CD4-positive, alpha-beta T cell (primary cell): ENCODE data around the gene TM4SF5. TPM values are rescaled to one million over a fixed set of nuclear protein-coding genes. Genes with fewer than 3 reads are reported as not detected.
A peak's percentile ranks its signal among the peaks of the same experiment; 100 is the strongest.

Experiments
- ATAC-seq: fragments of 200-7000 bp; cut with Tn5 transposase; one replicate; pipeline ENCODE4 v1.10.0; 2022; ENCODE audit warnings: mild to moderate bottlenecking; ENCODE audit not compliant: poor library complexity
- CTCF ChIA-PET: fragments of 350-600 bp; sonication (Branson Sonifier 250); formaldehyde crosslinking; loops from one replicate; lab custom pipeline; 2021; ENCODE audit warnings: antibody characterized with exemption, inconsistent platforms; lab: Charles Lee
- POLR2A ChIA-PET: fragments of 350-600 bp; sonication (Branson Sonifier 250); formaldehyde crosslinking; loops from one replicate; lab custom pipeline; 2021; ENCODE audit warnings: antibody characterized with exemption, inconsistent platforms; lab: Charles Lee
- DNase-seq, 14 experiments: peaks; one replicate each; pipeline ENCODE4 v3.0.0-alpha.2; 2013 to 2020; ENCODE audit warnings: mixed read lengths in 2 of 14
- H3K27ac ChIP-seq, 2 donors: one replicate each; pipeline versions ENCODE4 v1.5.1 to v1.7.0; 2013; ENCODE audit warnings: low read length in 2 of 2, low read depth in 1 of 2, mild to moderate bottlenecking in 1 of 2
- H3K27me3 ChIP-seq, 2 experiments: 1 replicate in 1 of 2; 2 replicates in 1 of 2; pipeline versions ENCODE4 v1.6.1 to v1.7.0; 2013; ENCODE audit warnings: low read length in 2 of 2, control low read depth in 1 of 2, mild to moderate bottlenecking in 1 of 2, moderate library complexity in 1 of 2; ENCODE audit not compliant: insufficient read depth in 2 of 2, control insufficient read depth in 1 of 2
- H3K36me3 ChIP-seq: one replicate; pipeline ENCODE4 v1.6.1; 2013; ENCODE audit warnings: low read length, control low read depth; ENCODE audit not compliant: insufficient read depth
- H3K4me1 ChIP-seq: one replicate; pipeline ENCODE4 v1.6.1; 2013; ENCODE audit warnings: low read length, control low read depth; ENCODE audit not compliant: insufficient read depth
- H3K4me3 ChIP-seq: one replicate; pipeline ENCODE4 v1.5.1; 2013; ENCODE audit warnings: mild to moderate bottlenecking, low read length, moderate library complexity
- H3K9me3 ChIP-seq, 2 experiments: 1 replicate in 1 of 2; 2 replicates in 1 of 2; pipeline versions ENCODE4 v1.6.1 to v1.7.0; 2013; ENCODE audit warnings: low read length in 2 of 2, mild to moderate bottlenecking in 2 of 2, control low read depth in 1 of 2, moderate library complexity in 1 of 2; ENCODE audit not compliant: control insufficient read depth in 1 of 2, insufficient read depth in 1 of 2
- H3K27ac Mint-ChIP-seq: one replicate; pipeline ENCODE4 v1.8.0; 2020; ENCODE audit warnings: mixed read lengths
- H3K27me3 Mint-ChIP-seq: one replicate; pipeline ENCODE4 v1.8.0; 2021; ENCODE audit warnings: mixed read lengths
- H3K36me3 Mint-ChIP-seq: one replicate; pipeline ENCODE4 v1.8.0; 2021; ENCODE audit warnings: low read depth, mixed read lengths
- H3K4me1 Mint-ChIP-seq: one replicate; pipeline ENCODE4 v1.8.0; 2021; ENCODE audit warnings: low read depth, mixed read lengths
- H3K4me3 Mint-ChIP-seq: one replicate; pipeline ENCODE4 v1.8.0; 2020; ENCODE audit warnings: mild to moderate bottlenecking, mixed read lengths
- H3K9me3 Mint-ChIP-seq: one replicate; pipeline ENCODE4 v1.8.0; 2020; ENCODE audit warnings: mixed read lengths
- intact Hi-C, 2 experiments: fragments of 100-400 bp; cut with DNase I in 1 of 2; cut with micrococcal nuclease in 1 of 2; formaldehyde crosslinking; loops; one replicate each; pipeline versions ENCODE4 v1.15.1 to v1.9.0; 2023 to 2025; cut with DNase I, micrococcal nuclease
- total RNA-seq, 174 experiments: library from RNA in 2 of 174; stranded (reverse) in 2 of 174; gene quantifications; one replicate each; pipeline ENCODE4 v1.2.3 and lab custom pipeline; 2021 to 2026
- TF ChIP-seq, protein P1 (sequence below): fragments of 200-600 bp; IDR thresholded peaks from one replicate; pipeline ENCODE4 v1.8.0; 2022; ENCODE audit warnings: antibody characterized with exemption, mild to moderate bottlenecking

TM4SF5 gene
- total RNA-seq, 2 experiments from 2014 or later = not detected

DNA sequence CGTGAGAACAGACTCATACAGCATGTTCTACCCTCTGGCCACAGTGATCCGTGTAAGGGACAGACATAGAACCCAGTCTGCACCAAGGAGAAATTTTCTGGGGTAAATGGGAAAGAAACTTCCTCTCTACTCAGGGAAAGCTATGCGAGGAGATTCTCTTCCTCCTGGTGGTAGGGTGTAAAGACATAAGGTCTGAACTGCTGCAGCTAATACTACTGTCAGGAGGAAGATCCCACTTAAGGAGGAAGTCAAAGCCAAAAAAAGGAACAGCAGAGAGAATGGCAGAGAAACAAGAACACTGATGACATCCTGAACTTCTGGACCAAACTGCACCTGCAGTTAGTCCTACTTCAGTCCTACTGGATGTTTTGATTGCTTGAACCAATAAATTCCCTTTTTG lies 7.1 kb upstream of the TM4SF5 start:
- H3K4me1 ChIP-seq = no peaks in the 10 kb centered on the region

GRCh38 chr17:4766201-4766600 lies 5.5 kb upstream of the TM4SF5 start:
- H3K27ac Mint-ChIP-seq = no peak overlapping the region
- POLR2A ChIA-PET = no interaction called here
- H3K4me1 Mint-ChIP-seq = no peaks in the 10 kb centered on the region
- H3K36me3 Mint-ChIP-seq = no peaks in the 10 kb centered on the region
- Histone ChIP-seq H3K27me3 (no peaks in the 10 kb centered on the region), H3K4me3 (no peak overlapping the region), H3K27ac (peak overlapping the region in 1 of 2 donors; percentile 40), H3K36me3 (no peaks in the 10 kb centered on the region), H3K9me3 (no peaks in the 10 kb centered on the region), H3K4me1 (no peaks in the 10 kb centered on the region)
- intact Hi-C loops = no loop called here
- H3K9me3 Mint-ChIP-seq = no peaks in the 10 kb centered on the region
- CTCF ChIA-PET = no interaction called here
- DNase-seq (peak in 3 of 14 experiments; percentile 25 to 62 (median 45)), ATAC-seq (no peak)
- TF ChIP-seq, protein P1, sequence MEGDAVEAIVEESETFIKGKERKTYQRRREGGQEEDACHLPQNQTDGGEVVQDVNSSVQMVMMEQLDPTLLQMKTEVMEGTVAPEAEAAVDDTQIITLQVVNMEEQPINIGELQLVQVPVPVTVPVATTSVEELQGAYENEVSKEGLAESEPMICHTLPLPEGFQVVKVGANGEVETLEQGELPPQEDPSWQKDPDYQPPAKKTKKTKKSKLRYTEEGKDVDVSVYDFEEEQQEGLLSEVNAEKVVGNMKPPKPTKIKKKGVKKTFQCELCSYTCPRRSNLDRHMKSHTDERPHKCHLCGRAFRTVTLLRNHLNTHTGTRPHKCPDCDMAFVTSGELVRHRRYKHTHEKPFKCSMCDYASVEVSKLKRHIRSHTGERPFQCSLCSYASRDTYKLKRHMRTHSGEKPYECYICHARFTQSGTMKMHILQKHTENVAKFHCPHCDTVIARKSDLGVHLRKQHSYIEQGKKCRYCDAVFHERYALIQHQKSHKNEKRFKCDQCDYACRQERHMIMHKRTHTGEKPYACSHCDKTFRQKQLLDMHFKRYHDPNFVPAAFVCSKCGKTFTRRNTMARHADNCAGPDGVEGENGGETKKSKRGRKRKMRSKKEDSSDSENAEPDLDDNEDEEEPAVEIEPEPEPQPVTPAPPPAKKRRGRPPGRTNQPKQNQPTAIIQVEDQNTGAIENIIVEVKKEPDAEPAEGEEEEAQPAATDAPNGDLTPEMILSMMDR = no peak
- no peak overlapping the region for H3K4me3 Mint-ChIP-seq
- H3K27me3 Mint-ChIP-seq = peaks cover 5% of the 10 kb centered on the region

More for the DNA sequence above, 7.1 kb upstream of the TM4SF5 start:
- no peaks in the 10 kb centered on the region for H3K9me3 ChIP-seq
- no peak overlapping the region for H3K4me3 Mint-ChIP-seq
- peaks cover 15% of the 10 kb centered on the region for H3K27me3 Mint-ChIP-seq
- H3K36me3 Mint-ChIP-seq = no peaks in the 10 kb centered on the region
- ChIA-PET CTCF (no interaction called here), POLR2A (no interaction called here)
- no peak overlapping the region for H3K27ac Mint-ChIP-seq
- H3K36me3 ChIP-seq = no peaks in the 10 kb centered on the region
- peak in 1 of 14 experiments; percentile 36 for DNase-seq
- no peak overlapping the region for H3K27ac ChIP-seq
- TF ChIP-seq, protein P1 = no peak
- no peak overlapping the region for H3K4me3 ChIP-seq
- H3K4me1 Mint-ChIP-seq = no peaks in the 10 kb centered on the region
- no peak for ATAC-seq
- intact Hi-C loops = no loop called here
- no peaks in the 10 kb centered on the region for H3K27me3 ChIP-seq
- H3K9me3 Mint-ChIP-seq = no peaks in the 10 kb centered on the region

- TF ChIP-seq, protein P1 = no peak
- no peak overlapping the region for H3K4me3 ChIP-seq
- Mint-ChIP-seq H3K9me3 (no peaks in the 10 kb centered on the region), H3K27ac (no peak overlapping the region), H3K4me3 (no peak overlapping the region), H3K36me3 (no peaks in the 10 kb centered on the region), H3K4me1 (peaks cover 4% of the 10 kb centered on the region), H3K27me3 (peaks cover 7% of the 10 kb centered on the region)
- no peaks in the 10 kb centered on the region for H3K36me3 ChIP-seq
- intact Hi-C loops = no loop called here
- ATAC-seq (no peak), DNase-seq (peak in 1 of 14 experiments; percentile 39)
- H3K4me1 ChIP-seq = peaks cover 5% of the 10 kb centered on the region
- H3K27ac ChIP-seq = peak overlapping the region in 1 of 2 donors; percentile 40
- ChIA-PET CTCF (no interaction called here), POLR2A (no interaction called here)
- H3K27me3 ChIP-seq = no peaks in the 10 kb centered on the region
- H3K9me3 ChIP-seq = no peaks in the 10 kb centered on the region
Measured at GRCh38 chr17:4766723-4767122, 5.0 kb upstream of the TM4SF5 start.
